A549 (cell line): Measurements from ENCODE around the gene PRODH.
"Not testable (repeated sequence)": the region's sequence is repeated elsewhere in the genome, so short reads cannot be mapped to it uniquely, and the experiment has no call there.

Experiments used
- MYC ChIP-seq: IDR thresholded peaks from 2 replicates; pipeline ENCODE4 v1.6.1; 2012; ENCODE audit warnings: mild to moderate bottlenecking, inconsistent platforms, low read length, improper control_type of control experiment, borderline replicate concordance
- POLR2A ChIP-seq: IDR thresholded peaks from 2 replicates; pipeline ENCODE4 v1.6.1; 2012; ENCODE audit warnings: mild to moderate bottlenecking, low read length
- POLR2AphosphoS2 ChIP-seq: conservative IDR thresholded peaks from 2 replicates; pipeline ENCODE4 v1.6.1; 2012; ENCODE audit warnings: low read length, improper control_type of control experiment, inconsistent platforms
- TF ChIP-seq, protein P1 (sequence below): fragments of >200 bp; sonication (Bioruptor Twin); formaldehyde crosslinking; IDR thresholded peaks from 3 replicates; pipeline ENCODE4 v1.5.1; 2016
- TF ChIP-seq, protein P2 (sequence below): fragments of 200-600 bp; sonication (generic); IDR thresholded peaks from 2 replicates; pipeline ENCODE4 v1.6.1; 2016; ENCODE audit warnings: antibody characterized with exemption, mild to moderate bottlenecking, moderate library complexity

DNA sequence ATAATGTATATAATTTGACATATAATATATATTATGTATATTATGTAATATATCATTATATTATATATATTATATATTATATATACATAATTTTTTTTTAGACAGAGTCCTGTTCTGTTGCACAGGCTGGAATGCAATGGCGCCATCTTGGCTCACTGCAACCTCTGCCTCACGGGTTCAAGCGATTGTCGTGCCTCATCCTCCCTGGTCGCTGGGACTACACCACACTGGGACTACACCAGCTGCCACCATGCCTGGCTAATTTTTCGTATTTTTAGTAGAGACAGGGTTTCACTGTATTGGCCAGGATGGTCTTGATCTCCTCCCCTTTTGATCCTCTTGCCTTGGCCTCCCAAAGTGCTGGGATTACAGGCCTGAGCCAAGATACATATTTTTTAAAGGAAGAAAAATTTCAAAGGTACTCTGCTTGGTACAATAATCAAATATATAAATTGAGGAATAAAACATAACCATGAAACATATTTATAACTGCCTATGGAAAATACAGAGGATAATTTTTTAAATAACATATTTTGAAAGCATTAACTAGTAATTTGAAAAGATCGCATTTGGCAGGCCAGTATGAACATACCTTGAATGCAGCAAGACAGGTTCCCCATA, 39.9 kb downstream of the PRODH start:
- TF ChIP-seq, protein P1, sequence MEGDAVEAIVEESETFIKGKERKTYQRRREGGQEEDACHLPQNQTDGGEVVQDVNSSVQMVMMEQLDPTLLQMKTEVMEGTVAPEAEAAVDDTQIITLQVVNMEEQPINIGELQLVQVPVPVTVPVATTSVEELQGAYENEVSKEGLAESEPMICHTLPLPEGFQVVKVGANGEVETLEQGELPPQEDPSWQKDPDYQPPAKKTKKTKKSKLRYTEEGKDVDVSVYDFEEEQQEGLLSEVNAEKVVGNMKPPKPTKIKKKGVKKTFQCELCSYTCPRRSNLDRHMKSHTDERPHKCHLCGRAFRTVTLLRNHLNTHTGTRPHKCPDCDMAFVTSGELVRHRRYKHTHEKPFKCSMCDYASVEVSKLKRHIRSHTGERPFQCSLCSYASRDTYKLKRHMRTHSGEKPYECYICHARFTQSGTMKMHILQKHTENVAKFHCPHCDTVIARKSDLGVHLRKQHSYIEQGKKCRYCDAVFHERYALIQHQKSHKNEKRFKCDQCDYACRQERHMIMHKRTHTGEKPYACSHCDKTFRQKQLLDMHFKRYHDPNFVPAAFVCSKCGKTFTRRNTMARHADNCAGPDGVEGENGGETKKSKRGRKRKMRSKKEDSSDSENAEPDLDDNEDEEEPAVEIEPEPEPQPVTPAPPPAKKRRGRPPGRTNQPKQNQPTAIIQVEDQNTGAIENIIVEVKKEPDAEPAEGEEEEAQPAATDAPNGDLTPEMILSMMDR, result not testable (repeated sequence)
- TF ChIP-seq POLR2A, MYC, POLR2AphosphoS2: not testable (repeated sequence)
- TF ChIP-seq, protein P2, sequence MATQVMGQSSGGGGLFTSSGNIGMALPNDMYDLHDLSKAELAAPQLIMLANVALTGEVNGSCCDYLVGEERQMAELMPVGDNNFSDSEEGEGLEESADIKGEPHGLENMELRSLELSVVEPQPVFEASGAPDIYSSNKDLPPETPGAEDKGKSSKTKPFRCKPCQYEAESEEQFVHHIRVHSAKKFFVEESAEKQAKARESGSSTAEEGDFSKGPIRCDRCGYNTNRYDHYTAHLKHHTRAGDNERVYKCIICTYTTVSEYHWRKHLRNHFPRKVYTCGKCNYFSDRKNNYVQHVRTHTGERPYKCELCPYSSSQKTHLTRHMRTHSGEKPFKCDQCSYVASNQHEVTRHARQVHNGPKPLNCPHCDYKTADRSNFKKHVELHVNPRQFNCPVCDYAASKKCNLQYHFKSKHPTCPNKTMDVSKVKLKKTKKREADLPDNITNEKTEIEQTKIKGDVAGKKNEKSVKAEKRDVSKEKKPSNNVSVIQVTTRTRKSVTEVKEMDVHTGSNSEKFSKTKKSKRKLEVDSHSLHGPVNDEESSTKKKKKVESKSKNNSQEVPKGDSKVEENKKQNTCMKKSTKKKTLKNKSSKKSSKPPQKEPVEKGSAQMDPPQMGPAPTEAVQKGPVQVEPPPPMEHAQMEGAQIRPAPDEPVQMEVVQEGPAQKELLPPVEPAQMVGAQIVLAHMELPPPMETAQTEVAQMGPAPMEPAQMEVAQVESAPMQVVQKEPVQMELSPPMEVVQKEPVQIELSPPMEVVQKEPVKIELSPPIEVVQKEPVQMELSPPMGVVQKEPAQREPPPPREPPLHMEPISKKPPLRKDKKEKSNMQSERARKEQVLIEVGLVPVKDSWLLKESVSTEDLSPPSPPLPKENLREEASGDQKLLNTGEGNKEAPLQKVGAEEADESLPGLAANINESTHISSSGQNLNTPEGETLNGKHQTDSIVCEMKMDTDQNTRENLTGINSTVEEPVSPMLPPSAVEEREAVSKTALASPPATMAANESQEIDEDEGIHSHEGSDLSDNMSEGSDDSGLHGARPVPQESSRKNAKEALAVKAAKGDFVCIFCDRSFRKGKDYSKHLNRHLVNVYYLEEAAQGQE, result not testable (repeated sequence)
